Stimulated activated naive CD8-positive, alpha-beta T cell treated with anti-CD3 and anti-CD28 coated beads, Interleukin-15, Interleukin-2, amounts not matched to agents 100 ng/mL and 50 ng/mL, for 24 hours (primary cell): ENCODE data around the gene TNRC6C.
"Not testable (repeated sequence)": the region's sequence is repeated elsewhere in the genome, so short reads cannot be mapped to it uniquely, and the experiment has no call there.

ENCODE experiments used
- H3K27ac Mint-ChIP-seq: one replicate; pipeline ENCODE4 v1.8.0; 2021; ENCODE audit warnings: mild to moderate bottlenecking, mixed read lengths
- H3K27me3 Mint-ChIP-seq: one replicate; pipeline ENCODE4 v1.8.0; 2021; ENCODE audit warnings: mixed read lengths
- H3K36me3 Mint-ChIP-seq: one replicate; pipeline ENCODE4 v1.8.0; 2021; ENCODE audit warnings: low read depth, mixed read lengths
- H3K4me1 Mint-ChIP-seq: one replicate; pipeline ENCODE4 v1.8.0; 2021; ENCODE audit warnings: low read depth, mixed read lengths
- H3K4me3 Mint-ChIP-seq: one replicate; pipeline ENCODE4 v1.8.0; 2021; ENCODE audit warnings: mild to moderate bottlenecking, mixed read lengths
- H3K9me3 Mint-ChIP-seq: one replicate; pipeline ENCODE4 v1.8.0; 2021; ENCODE audit warnings: mixed read lengths

The TNRC6C gene

GRCh38 chr17:77927777-77928518 is 30.6 kb upstream of the TNRC6C start:
- Mint-ChIP-seq H3K27ac (no peak overlapping the region), H3K36me3 (no peaks in the 10 kb centered on the region), H3K4me3 (no peak overlapping the region), H3K27me3 (peaks cover 3% of the 10 kb centered on the region), H3K9me3 (no peaks in the 10 kb centered on the region), H3K4me1 (peaks cover 15% of the 10 kb centered on the region)

GRCh38 chr17:77928519-77929179 is 29.9 kb upstream of the TNRC6C start:
- peaks cover 15% of the 10 kb centered on the region for H3K4me1 Mint-ChIP-seq
- no peak overlapping the region for H3K4me3 Mint-ChIP-seq

GRCh38 chr17:77929180-77929564 is 29.3 kb upstream of the TNRC6C start:
- peaks cover 6% of the 10 kb centered on the region for H3K27me3 Mint-ChIP-seq
- no peak overlapping the region for H3K4me3 Mint-ChIP-seq
- H3K9me3 Mint-ChIP-seq = no peaks in the 10 kb centered on the region
- H3K4me1 Mint-ChIP-seq = peaks cover 19% of the 10 kb centered on the region
- no peaks in the 10 kb centered on the region for H3K36me3 Mint-ChIP-seq
- no peak overlapping the region for H3K27ac Mint-ChIP-seq

More at GRCh38 chr17:77928519-77929179, 29.9 kb upstream of the TNRC6C start:
- Mint-ChIP-seq H3K36me3 (no peaks in the 10 kb centered on the region), H3K27me3 (peaks cover 6% of the 10 kb centered on the region), H3K27ac (no peak overlapping the region), H3K9me3 (no peaks in the 10 kb centered on the region)

GRCh38 chr17:77929871-77930436 is 28.5 kb upstream of the TNRC6C start:
- H3K27me3 Mint-ChIP-seq = peaks cover 3% of the 10 kb centered on the region
- no peak overlapping the region for H3K27ac Mint-ChIP-seq
- H3K36me3 Mint-ChIP-seq = no peaks in the 10 kb centered on the region
- H3K4me1 Mint-ChIP-seq = peaks cover 25% of the 10 kb centered on the region
- H3K9me3 Mint-ChIP-seq = no peaks in the 10 kb centered on the region
- H3K4me3 Mint-ChIP-seq = no peak overlapping the region

GRCh38 chr17:77930780-77931768 is 27.4 kb upstream of the TNRC6C start:
- Mint-ChIP-seq H3K4me1 (peaks cover 34% of the 10 kb centered on the region), H3K36me3 (no peaks in the 10 kb centered on the region), H3K27me3 (peaks cover 3% of the 10 kb centered on the region), H3K4me3 (no peak overlapping the region), H3K9me3 (no peaks in the 10 kb centered on the region), H3K27ac (no peak overlapping the region)

- H3K27ac Mint-ChIP-seq = no peak overlapping the region
- peaks cover 3% of the 10 kb centered on the region for H3K27me3 Mint-ChIP-seq
- H3K4me3 Mint-ChIP-seq = no peak overlapping the region
- no peaks in the 10 kb centered on the region for H3K36me3 Mint-ChIP-seq
- H3K4me1 Mint-ChIP-seq = peaks cover 29% of the 10 kb centered on the region
- H3K9me3 Mint-ChIP-seq = no peaks in the 10 kb centered on the region
Observed at GRCh38 chr17:77933777-77934398, 24.6 kb upstream of the TNRC6C start.

- Mint-ChIP-seq H3K27ac (no peak overlapping the region), H3K9me3 (no peaks in the 10 kb centered on the region), H3K4me3 (no peak overlapping the region), H3K36me3 (no peaks in the 10 kb centered on the region), H3K4me1 (peaks cover 20% of the 10 kb centered on the region), H3K27me3 (peaks cover 3% of the 10 kb centered on the region)
Observed at GRCh38 chr17:77935121-77935571, 23.4 kb upstream of the TNRC6C start.

GRCh38 chr17:77935744-77936143 is 22.8 kb upstream of the TNRC6C start:
- H3K4me3 Mint-ChIP-seq, H3K36me3 Mint-ChIP-seq, H3K9me3 Mint-ChIP-seq, H3K27me3 Mint-ChIP-seq, H3K27ac Mint-ChIP-seq: not testable (repeated sequence)
- peaks cover 20% of the 10 kb centered on the region for H3K4me1 Mint-ChIP-seq

- H3K27ac Mint-ChIP-seq = no peak overlapping the region
- peaks cover 3% of the 10 kb centered on the region for H3K27me3 Mint-ChIP-seq
- H3K36me3 Mint-ChIP-seq = no peaks in the 10 kb centered on the region
- no peaks in the 10 kb centered on the region for H3K9me3 Mint-ChIP-seq
- no peak overlapping the region for H3K4me3 Mint-ChIP-seq
- peaks cover 20% of the 10 kb centered on the region for H3K4me1 Mint-ChIP-seq
Observed at GRCh38 chr17:77936881-77937280, 21.6 kb upstream of the TNRC6C start.

- no peak overlapping the region for H3K27ac Mint-ChIP-seq
Observed at GRCh38 chr17:77941004-77941403, 17.5 kb upstream of the TNRC6C start.

GRCh38 chr17:77942112-77942988 is 16.2 kb upstream of the TNRC6C start:
- Mint-ChIP-seq H3K4me3 (no peak overlapping the region), H3K4me1 (no peaks in the 10 kb centered on the region), H3K27ac (no peak overlapping the region), H3K9me3 (no peaks in the 10 kb centered on the region), H3K36me3 (no peaks in the 10 kb centered on the region), H3K27me3 (peaks cover 8% of the 10 kb centered on the region)

More at GRCh38 chr17:77941004-77941403, 17.5 kb upstream of the TNRC6C start:
- no peaks in the 10 kb centered on the region for H3K9me3 Mint-ChIP-seq
- no peaks in the 10 kb centered on the region for H3K36me3 Mint-ChIP-seq
- H3K27me3 Mint-ChIP-seq = peaks cover 5% of the 10 kb centered on the region
- no peak overlapping the region for H3K4me3 Mint-ChIP-seq
- H3K4me1 Mint-ChIP-seq = no peaks in the 10 kb centered on the region

- no peaks in the 10 kb centered on the region for H3K9me3 Mint-ChIP-seq
- no peaks in the 10 kb centered on the region for H3K4me1 Mint-ChIP-seq
- no peak overlapping the region for H3K4me3 Mint-ChIP-seq
- H3K27me3 Mint-ChIP-seq = peaks cover 16% of the 10 kb centered on the region
- H3K36me3 Mint-ChIP-seq = no peaks in the 10 kb centered on the region
- no peak overlapping the region for H3K27ac Mint-ChIP-seq
Observed at GRCh38 chr17:77943971-77944370, 14.5 kb upstream of the TNRC6C start.

GRCh38 chr17:77944390-77945222 is 13.9 kb upstream of the TNRC6C start:
- Mint-ChIP-seq H3K9me3 (no peaks in the 10 kb centered on the region), H3K4me1 (no peaks in the 10 kb centered on the region), H3K27me3 (peaks cover 17% of the 10 kb centered on the region), H3K27ac (no peak overlapping the region), H3K4me3 (no peak overlapping the region), H3K36me3 (no peaks in the 10 kb centered on the region)
